DMS153 (cell line): ENCODE data around the gene GPR156.

ENCODE experiments used
- DNase-seq: peaks from one replicate; lab custom pipeline; 2025; lab: John Stamatoyannopoulos, UW

Gene GPR156

DNA sequence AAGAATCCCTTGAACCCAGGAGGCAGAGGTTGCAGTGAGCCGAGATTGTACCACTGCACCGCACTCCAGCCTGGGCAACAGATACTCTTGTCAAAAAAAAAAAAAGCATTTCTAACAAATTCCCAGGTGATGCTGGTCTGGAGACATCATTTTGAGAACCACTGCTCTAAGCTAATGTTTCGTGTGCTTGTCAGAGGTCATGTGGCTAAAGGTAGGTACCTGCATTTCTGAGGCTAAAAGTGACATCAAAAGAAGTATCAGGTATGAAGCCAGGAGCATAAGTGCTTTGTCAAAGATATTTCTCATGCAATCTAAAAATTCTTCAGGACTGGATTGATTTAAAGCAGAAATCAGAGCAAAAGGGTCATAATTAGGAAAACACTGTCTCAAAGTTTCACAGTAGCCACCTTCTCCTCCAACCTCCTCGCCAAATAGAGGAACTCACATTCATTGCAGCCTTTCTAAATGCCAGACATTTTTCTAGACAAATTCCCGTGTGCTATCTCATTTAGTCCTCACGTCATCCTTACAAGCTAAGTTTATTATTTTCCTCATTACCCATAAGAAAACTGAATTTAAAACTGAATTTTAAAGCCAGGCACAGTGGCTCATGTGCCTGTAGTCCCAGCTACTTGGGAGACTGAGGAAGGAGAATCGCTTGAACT, 165.0 kb downstream of the GPR156 start:
- DNase-seq = no peak
